Adrenal gland (tissue), 12 donors: Measurements from ENCODE around the gene SPINK1. TPM values are rescaled to one million over a fixed set of nuclear protein-coding genes. Genes with fewer than 3 reads are reported as not detected.

Experiments used
- DNase-seq, 7 donors: peaks; one replicate each; pipeline ENCODE4 v3.0.0-alpha.2; 2019 to 2020
- H3K27ac ChIP-seq, 5 donors: fragments of 200-600 bp; sonication (generic) in 4 of 5; 1 replicate in 3 of 5; 2 replicates in 2 of 5; pipeline versions ENCODE4 v1.5.1 to v1.8.0; 2016 to 2020; ENCODE audit warnings: mild to moderate bottlenecking in 1 of 5
- H3K27me3 ChIP-seq: fragments of 200-600 bp; 2 replicates; pipeline ENCODE4 v1.8.0; 2021
- H3K36me3 ChIP-seq, 2 donors: fragments of 200-600 bp; replicated peaks in 1 of 2; 1 replicate in 1 of 2; 2 replicates in 1 of 2; pipeline versions ENCODE4 v1.5.1 to v1.8.0; 2018 to 2022
- H3K4me1 ChIP-seq, 2 donors: fragments of 200-600 bp; replicated peaks in 1 of 2; 1 replicate in 1 of 2; 2 replicates in 1 of 2; pipeline versions ENCODE4 v1.5.1 to v1.8.0; 2018 to 2021
- H3K4me3 ChIP-seq, 4 donors: fragments of 200-600 bp; sonication (generic) in 3 of 4; one replicate each; pipeline ENCODE4 v1.5.1; 2016 to 2018
- H3K9me3 ChIP-seq, 3 donors: fragments of 200-600 bp; sonication (generic) in 1 of 3; replicated peaks in 1 of 3; 1 replicate in 2 of 3; 2 replicates in 1 of 3; pipeline versions ENCODE4 v1.5.1 to v1.8.0; 2016 to 2021
- POLR2A ChIP-seq, 2 donors: fragments of 450-650 bp; IDR thresholded peaks; one replicate each; pipeline ENCODE4 v1.6.1; 2017; ENCODE audit warnings: antibody characterized with exemption in 2 of 2, mild to moderate bottlenecking in 2 of 2, moderate library complexity in 1 of 2
- WGBS, 4 donors: extraction: QIAGEN DNeasy Blood & Tissue Kit in 2 of 4; methylation state at CpG; one replicate each; pipeline versions ENCODE4 v1.1.5 to v1.1.7; 2013 to 2017; 5-methylcytosine and 5-hydroxymethylcytosine counted together
- intact Hi-C, 2 donors: fragments of 100-400 bp; cut with DNase I; formaldehyde crosslinking; loops; one replicate each; pipeline versions ENCODE4 v1.14.1 to v1.15.0; 2022 to 2023
- polyA plus RNA-seq, 3 donors: library from polyadenylated mRNA; stranded (reverse); fragments of 200-250 nt in 2 of 3; fragments of 350-450 nt in 1 of 3; fragmentation: Illumina TruSeq in 1 of 3; extraction: RNeasy Lipid Tissue Mini Kit (QIAGEN cat#74804) in 1 of 3; gene quantifications; one replicate each; pipeline ENCODE4 v1.2.3, GENCODE V29; 2013 to 2014
- total RNA-seq, 9 donors: library from RNA; depleted of rRNA in 4 of 9; stranded (reverse); fragments of >200 nt in 4 of 9; fragments of 120-200 nt in 1 of 9; fragmentation: NEBNext Ultra II Directional in 1 of 9; extraction: Animal tissue kit (Norgen Biotek cat#: 25700) in 1 of 9; gene quantifications; one replicate each; pipeline versions ENCODE4 v1.1.0 to v1.2.4, GENCODE V29; 2013 to 2023
- TF ChIP-seq, protein P1 (sequence below), 6 experiments: fragments of 450-650 bp in 4 of 6; fragments of 200-600 bp in 2 of 6; sonication (generic) in 1 of 6; IDR thresholded peaks; 1 replicate in 5 of 6; 2 replicates in 1 of 6; pipeline versions ENCODE4 v1.5.1 to v1.8.0; 2016 to 2021; ENCODE audit warnings: antibody characterized with exemption in 6 of 6, mild to moderate bottlenecking in 2 of 6, moderate library complexity in 1 of 6
- donor health status: healthy with polysubstance abuse.
- donor health status: Bipolar disorder and iron deficiency.
- donor health status: DM: yes; HTN: yes; CAD: no.
- donor health status: DM: no; HTN: no; CAD: no.
- donor health status: DM: no; HTN: no; CAD: no.
- donor health status: DM: yes; HTN: yes; CAD: no.

The SPINK1 gene
- total and polyA plus RNA-seq, 12 donors = 1.3 to 6.5 (median 4.3) TPM; not detected in 6

DNA sequence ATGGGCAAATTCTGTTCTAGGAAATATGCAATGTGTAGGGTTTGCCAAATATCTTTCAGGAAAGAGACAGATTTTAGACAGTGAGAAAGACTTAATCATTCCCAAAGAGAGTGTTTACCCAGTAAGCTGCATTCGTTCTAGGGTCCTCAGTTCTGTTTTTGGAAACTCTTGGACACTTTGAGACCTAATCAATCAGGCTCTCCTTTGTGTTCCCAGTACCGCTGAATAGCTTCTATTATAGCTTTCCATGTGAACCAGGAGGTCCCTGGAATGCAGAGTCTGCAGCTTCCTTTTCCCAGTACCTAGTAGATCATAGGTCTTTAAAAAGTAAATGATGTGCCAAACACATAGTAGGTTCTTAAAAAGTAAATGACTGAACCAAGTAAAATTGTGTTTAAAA lies 11.4 kb upstream of the SPINK1 start:
- intact Hi-C loops = no loop called here
- Histone ChIP-seq H3K4me1 (no peaks in the 10 kb centered on the region), H3K27me3 (peaks cover 19% of the 10 kb centered on the region), H3K4me3 (no peak overlapping the region), H3K9me3 (no peaks in the 10 kb centered on the region), H3K27ac (no peak overlapping the region), H3K36me3 (no peaks in the 10 kb centered on the region)
- 46 to 55% (median 52%) methylated on average over 2 of the region's 2 CpGs for WGBS, 4 donors
- TF ChIP-seq, protein P1, sequence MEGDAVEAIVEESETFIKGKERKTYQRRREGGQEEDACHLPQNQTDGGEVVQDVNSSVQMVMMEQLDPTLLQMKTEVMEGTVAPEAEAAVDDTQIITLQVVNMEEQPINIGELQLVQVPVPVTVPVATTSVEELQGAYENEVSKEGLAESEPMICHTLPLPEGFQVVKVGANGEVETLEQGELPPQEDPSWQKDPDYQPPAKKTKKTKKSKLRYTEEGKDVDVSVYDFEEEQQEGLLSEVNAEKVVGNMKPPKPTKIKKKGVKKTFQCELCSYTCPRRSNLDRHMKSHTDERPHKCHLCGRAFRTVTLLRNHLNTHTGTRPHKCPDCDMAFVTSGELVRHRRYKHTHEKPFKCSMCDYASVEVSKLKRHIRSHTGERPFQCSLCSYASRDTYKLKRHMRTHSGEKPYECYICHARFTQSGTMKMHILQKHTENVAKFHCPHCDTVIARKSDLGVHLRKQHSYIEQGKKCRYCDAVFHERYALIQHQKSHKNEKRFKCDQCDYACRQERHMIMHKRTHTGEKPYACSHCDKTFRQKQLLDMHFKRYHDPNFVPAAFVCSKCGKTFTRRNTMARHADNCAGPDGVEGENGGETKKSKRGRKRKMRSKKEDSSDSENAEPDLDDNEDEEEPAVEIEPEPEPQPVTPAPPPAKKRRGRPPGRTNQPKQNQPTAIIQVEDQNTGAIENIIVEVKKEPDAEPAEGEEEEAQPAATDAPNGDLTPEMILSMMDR (IDR thresholded peaks at IDR 0.05) = no peak
- no peak for TF ChIP-seq POLR2A (IDR thresholded peaks at IDR 0.05)
- DNase-seq = no peak

DNA sequence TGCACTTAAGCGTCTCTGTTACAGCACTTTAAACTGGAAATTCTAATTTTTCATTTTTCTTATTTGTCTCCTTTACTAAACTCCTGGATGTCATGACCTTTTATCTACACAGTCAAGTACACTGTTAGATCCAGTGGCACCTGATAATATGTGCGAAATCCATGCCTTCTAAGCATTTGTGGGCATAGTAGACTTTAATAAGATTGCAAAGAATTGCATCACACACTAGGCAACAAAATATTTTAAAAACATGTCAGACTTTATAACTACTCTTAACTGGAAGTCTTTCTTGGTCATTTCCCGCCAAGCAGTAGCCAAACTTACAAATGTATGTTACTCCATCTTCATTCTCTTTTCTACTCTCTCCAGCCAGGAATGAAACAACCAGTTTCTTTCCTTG lies 5.0 kb upstream of the SPINK1 start:
- H3K9me3 ChIP-seq = no peaks in the 10 kb centered on the region
- no peaks in the 10 kb centered on the region for H3K4me1 ChIP-seq
- TF ChIP-seq POLR2A (IDR thresholded peaks at IDR 0.05) = no peak
- TF ChIP-seq, protein P1 (IDR thresholded peaks at IDR 0.05) = no peak
- H3K27ac ChIP-seq = no peak overlapping the region
- H3K27me3 ChIP-seq = no peaks in the 10 kb centered on the region
- H3K4me3 ChIP-seq = no peak overlapping the region
- no peaks in the 10 kb centered on the region for H3K36me3 ChIP-seq
- intact Hi-C loops = no loop called here
- WGBS, 4 donors = 84 to 93% (median 90%) methylated on average over 3 of the region's 3 CpGs
- no peak for DNase-seq

DNA sequence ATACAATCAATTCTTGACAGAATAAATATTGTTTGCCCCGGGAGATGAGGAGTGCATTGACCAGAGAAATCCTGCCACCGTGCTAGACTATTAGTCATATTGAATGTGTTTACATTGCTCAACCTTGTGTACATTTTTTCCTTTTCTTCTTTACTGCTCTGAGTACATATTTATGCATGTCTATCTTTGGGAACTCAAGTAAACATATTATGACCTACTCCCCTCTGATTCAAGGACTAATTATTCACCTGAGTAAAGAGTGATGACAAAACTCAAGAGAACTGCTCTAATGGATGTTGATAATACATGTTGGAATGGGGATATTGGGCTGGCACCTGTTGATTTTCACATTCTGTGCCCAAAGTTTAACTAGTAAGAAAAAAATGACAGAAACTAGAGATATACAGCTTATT lies 3.9 kb upstream of the SPINK1 start:
- Histone ChIP-seq H3K9me3 (no peaks in the 10 kb centered on the region), H3K4me1 (no peaks in the 10 kb centered on the region), H3K4me3 (no peak overlapping the region), H3K27me3 (no peaks in the 10 kb centered on the region), H3K36me3 (no peaks in the 10 kb centered on the region), H3K27ac (no peak overlapping the region)
- intact Hi-C loops = no loop called here
- TF ChIP-seq, protein P1 (IDR thresholded peaks at IDR 0.05) = no peak
- no peak for TF ChIP-seq POLR2A (IDR thresholded peaks at IDR 0.05)
- 57 to 72% (median 63%) methylated on average over 2 of the region's 2 CpGs for WGBS, 4 donors
- no peak for DNase-seq

DNA sequence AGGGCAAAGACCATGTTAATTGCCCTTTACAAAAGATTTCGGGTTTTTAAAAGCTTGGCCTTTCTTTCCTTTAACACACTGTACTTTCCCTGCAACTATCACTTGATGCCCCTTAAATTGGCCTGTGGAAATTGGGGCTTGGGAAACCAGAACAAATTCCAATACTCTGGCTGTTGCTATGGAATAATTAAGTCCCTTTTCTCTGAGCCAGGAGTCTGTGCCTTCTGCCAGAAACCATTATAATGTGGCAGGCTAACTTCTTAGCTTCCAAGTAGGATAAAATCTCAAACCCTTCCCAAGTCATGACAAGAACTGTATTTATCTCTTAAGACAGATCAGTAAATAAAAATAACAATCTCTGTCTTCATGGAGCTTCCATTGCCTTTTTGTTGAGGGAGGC lies 1.1 kb upstream of the SPINK1 start:
- WGBS, 4 donors = 69 to 95% (median 83%) methylated on average over 1 of the region's 1 CpG
- intact Hi-C loops = no loop called here
- Histone ChIP-seq H3K36me3 (no peaks in the 10 kb centered on the region), H3K27ac (no peak overlapping the region), H3K4me3 (no peak overlapping the region), H3K4me1 (no peaks in the 10 kb centered on the region), H3K9me3 (no peaks in the 10 kb centered on the region), H3K27me3 (no peaks in the 10 kb centered on the region)
- no peak for DNase-seq
- no peak for TF ChIP-seq POLR2A (IDR thresholded peaks at IDR 0.05)
- TF ChIP-seq, protein P1 (IDR thresholded peaks at IDR 0.05) = no peak
